Hepatocyte (in vitro differentiated cells): ENCODE measurements around the gene EPHA8. TPM values are rescaled to one million over a fixed set of nuclear protein-coding genes. Genes with fewer than 3 reads are reported as not detected.

Experiments
- DNase-seq: peaks from one replicate; pipeline ENCODE4 v3.0.0-alpha.2; 2016; ENCODE audit warnings: low spot score
- H2AFZ ChIP-seq: fragments of 200-600 bp; sonication (generic); 2 replicates; pipeline ENCODE4 v1.6.0; 2016; ENCODE audit warnings: antibody characterized with exemption, mild to moderate bottlenecking
- H3K27ac ChIP-seq: fragments of 200-600 bp; sonication (generic); 2 replicates; pipeline ENCODE4 v1.5.1; 2016; ENCODE audit warnings: mild to moderate bottlenecking
- H3K27me3 ChIP-seq: fragments of 200-600 bp; sonication (generic); 2 replicates; pipeline ENCODE4 v1.6.1; 2016
- H3K36me3 ChIP-seq: fragments of 200-600 bp; sonication (generic); replicated peaks from 2 replicates; pipeline ENCODE4 v1.5.1; 2016; ENCODE audit warnings: low read depth; ENCODE audit not compliant: insufficient read depth
- H3K4me1 ChIP-seq: fragments of 200-600 bp; sonication (generic); 2 replicates; pipeline ENCODE4 v1.5.1; 2016; ENCODE audit warnings: mild to moderate bottlenecking, moderate library complexity; ENCODE audit not compliant: insufficient read depth
- H3K4me2 ChIP-seq: fragments of 200-600 bp; sonication (generic); 2 replicates; pipeline ENCODE4 v1.6.0; 2016
- H3K4me3 ChIP-seq: fragments of 200-600 bp; sonication (generic); 2 replicates; pipeline ENCODE4 v1.5.1; 2016; ENCODE audit warnings: mild to moderate bottlenecking
- H3K79me2 ChIP-seq: fragments of 200-600 bp; sonication (generic); 2 replicates; pipeline ENCODE4 v1.6.0; 2017; ENCODE audit warnings: mild to moderate bottlenecking
- H3K9me2 ChIP-seq: fragments of 200-600 bp; sonication (generic); replicated peaks from 2 replicates; pipeline ENCODE4 v1.6.0; 2017; ENCODE audit warnings: mild to moderate bottlenecking; ENCODE audit not compliant: insufficient read depth
- H3K9me3 ChIP-seq: fragments of 200-600 bp; sonication (generic); 2 replicates; pipeline ENCODE4 v1.5.1; 2016; ENCODE audit warnings: low read depth, mild to moderate bottlenecking
- H4K20me1 ChIP-seq: fragments of 200-600 bp; sonication (generic); 2 replicates; pipeline ENCODE4 v1.6.0; 2016; ENCODE audit warnings: mild to moderate bottlenecking; ENCODE audit not compliant: insufficient read depth, poor library complexity, severe bottlenecking
- CTCF ChIP-seq: fragments of 200-600 bp; sonication (generic); IDR thresholded peaks from 2 replicates; pipeline ENCODE4 v1.5.1; 2016; ENCODE audit warnings: antibody characterized with exemption, mild to moderate bottlenecking; ENCODE audit not compliant: poor library complexity
- EZH2 ChIP-seq: fragments of 200-600 bp; sonication (generic); IDR thresholded peaks from 2 replicates; pipeline ENCODE4 v1.6.1; 2016; ENCODE audit warnings: antibody characterized with exemption, mild to moderate bottlenecking, borderline replicate concordance
- EZH2phosphoT487 ChIP-seq: fragments of 200-600 bp; sonication (generic); IDR thresholded peaks from one replicate; pipeline ENCODE4 v1.6.1; 2018; ENCODE audit warnings: antibody characterized with exemption, mild to moderate bottlenecking, low read depth, moderate library complexity; ENCODE audit not compliant: unreplicated experiment, severe bottlenecking
- WGBS: methylation state at CpG from one replicate; pipeline ENCODE4 v1.1.6; 2016; ENCODE audit warnings: low lambda C conversion rate; ENCODE audit errors: missing lambda C conversion rate; 5-methylcytosine and 5-hydroxymethylcytosine counted together
- polyA plus RNA-seq: library from polyadenylated mRNA; unstranded; fragments of >200 nt; fragmentation: Nextera tagmentation; extraction: Ambion mirVana; gene quantifications from 2 replicates; pipeline ENCODE4 v1.2.1, GENCODE V29; 2016
- total RNA-seq: library from RNA; depleted of rRNA; stranded (reverse); fragments of >200 nt; gene quantifications from 2 replicates; pipeline ENCODE4 v1.2.3, GENCODE V29; 2014

EPHA8 gene
- total and polyA plus RNA-seq, 2 experiments from 2014 or later: not detected

DNA sequence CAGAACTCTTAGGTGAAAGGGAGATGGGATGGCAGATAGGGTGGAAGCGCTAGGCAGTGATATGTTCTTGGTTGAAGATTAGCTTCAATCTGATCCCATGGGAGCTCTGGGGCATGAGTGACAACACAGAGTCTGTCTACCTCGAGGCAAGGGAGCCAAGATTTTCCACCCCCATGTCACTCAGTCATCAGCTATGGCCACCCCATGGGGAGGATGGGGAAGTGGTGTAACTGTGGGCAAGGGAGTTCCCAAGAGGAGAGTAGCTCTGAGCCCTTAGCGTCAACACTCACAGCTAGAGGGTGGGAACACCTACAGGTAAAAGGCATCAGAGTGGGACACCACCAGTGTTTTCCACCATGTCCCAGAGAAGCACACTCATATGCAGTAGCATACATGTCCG is 42.9 kb downstream of the EPHA8 start:
- H3K79me2 ChIP-seq: no peaks in the 10 kb centered on the region
- H3K4me1 ChIP-seq: no peaks in the 10 kb centered on the region
- no peak overlapping the region for H3K4me2 ChIP-seq
- H3K27ac ChIP-seq: no peak overlapping the region
- no peak overlapping the region for H2AFZ ChIP-seq
- H3K4me3 ChIP-seq: no peak overlapping the region
- H4K20me1 ChIP-seq: no peaks in the 10 kb centered on the region
- TF ChIP-seq CTCF (no peak), EZH2phosphoT487 (no peak), EZH2 (no peak)
- WGBS: 61% methylated on average over 4 of the region's 4 CpGs
- H3K9me3 ChIP-seq: no peaks in the 10 kb centered on the region
- no peaks in the 10 kb centered on the region for H3K36me3 ChIP-seq
- H3K9me2 ChIP-seq: no peaks in the 10 kb centered on the region
- peaks cover 63% of the 10 kb centered on the region for H3K27me3 ChIP-seq
- no peak for DNase-seq

DNA sequence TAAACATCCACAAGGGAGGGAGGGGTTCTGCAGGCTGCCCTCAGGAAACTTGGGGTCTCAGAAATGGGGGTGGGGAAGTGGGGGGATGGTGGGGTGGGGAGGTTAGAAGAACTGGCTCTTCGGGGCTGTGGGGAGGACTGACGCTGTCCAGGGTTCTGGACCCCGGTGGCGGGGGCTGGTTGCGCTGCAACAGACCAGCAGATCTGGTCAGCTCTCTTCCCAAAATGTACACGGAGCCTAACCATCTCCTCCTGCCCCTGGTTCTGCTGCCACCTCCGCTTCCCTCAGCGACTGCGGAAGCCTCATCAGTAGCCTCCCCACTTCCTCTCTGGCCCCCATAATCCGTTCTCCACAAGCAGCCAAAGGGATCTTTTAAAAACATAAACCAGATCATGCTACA is 43.9 kb downstream of the EPHA8 start:
- Histone ChIP-seq H2AFZ (no peak overlapping the region), H3K27me3 (peaks cover 63% of the 10 kb centered on the region), H3K4me1 (no peaks in the 10 kb centered on the region), H3K79me2 (no peaks in the 10 kb centered on the region), H3K27ac (no peak overlapping the region), H3K9me3 (no peaks in the 10 kb centered on the region), H3K36me3 (no peaks in the 10 kb centered on the region), H3K4me3 (no peak overlapping the region), H3K9me2 (no peaks in the 10 kb centered on the region), H3K4me2 (no peak overlapping the region), H4K20me1 (no peaks in the 10 kb centered on the region)
- 17% methylated on average over 10 of the region's 10 CpGs for WGBS
- DNase-seq: no peak
- TF ChIP-seq EZH2phosphoT487 (no peak), EZH2 (no peak), CTCF (no peak)

- DNase-seq: no peak
- no peaks in the 10 kb centered on the region for H3K9me3 ChIP-seq
- H3K4me3 ChIP-seq: no peak overlapping the region
- no peaks in the 10 kb centered on the region for H3K9me2 ChIP-seq
- H3K36me3 ChIP-seq: no peaks in the 10 kb centered on the region
- no peaks in the 10 kb centered on the region for H3K79me2 ChIP-seq
- H3K27ac ChIP-seq: no peak overlapping the region
- no peaks in the 10 kb centered on the region for H3K4me1 ChIP-seq
- TF ChIP-seq CTCF: no peak
- TF ChIP-seq EZH2phosphoT487: no peak
- no peak for TF ChIP-seq EZH2
- H4K20me1 ChIP-seq: no peaks in the 10 kb centered on the region
- peaks cover 69% of the 10 kb centered on the region for H3K27me3 ChIP-seq
- no peak overlapping the region for H2AFZ ChIP-seq
- H3K4me2 ChIP-seq: no peak overlapping the region
- 70% methylated on average over 2 of the region's 3 CpGs for WGBS
These were observed 45.1 kb downstream of the EPHA8 start for GRCh38 chr1:22608361-22608760.

DNA sequence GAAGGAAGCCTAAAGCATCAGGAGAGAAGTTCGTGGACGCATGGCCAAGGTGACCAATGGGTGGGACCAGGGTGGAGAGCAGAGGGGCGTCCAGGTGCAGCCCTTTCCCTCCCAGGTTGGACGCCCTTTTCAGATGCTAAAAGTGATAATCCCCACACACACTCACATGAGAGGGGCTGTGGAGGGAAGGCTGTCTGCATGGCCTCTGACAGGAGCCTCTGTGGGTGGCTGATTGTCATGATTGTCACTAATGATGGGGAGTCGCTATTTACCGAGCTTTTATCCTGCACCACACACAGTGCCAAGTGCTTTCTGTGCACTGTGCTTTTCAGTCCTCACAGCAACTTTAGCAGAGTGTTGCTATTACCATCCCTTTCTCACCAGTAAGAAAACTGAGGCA is 46.0 kb downstream of the EPHA8 start:
- no peaks in the 10 kb centered on the region for H3K9me2 ChIP-seq
- no peak for TF ChIP-seq EZH2
- TF ChIP-seq CTCF: no peak
- TF ChIP-seq EZH2phosphoT487: no peak
- H3K27ac ChIP-seq: no peak overlapping the region
- no peaks in the 10 kb centered on the region for H3K4me1 ChIP-seq
- no peak for DNase-seq
- peaks cover 60% of the 10 kb centered on the region for H3K27me3 ChIP-seq
- H2AFZ ChIP-seq: no peak overlapping the region
- no peak overlapping the region for H3K4me3 ChIP-seq
- H4K20me1 ChIP-seq: no peaks in the 10 kb centered on the region
- H3K9me3 ChIP-seq: no peaks in the 10 kb centered on the region
- WGBS: 36% methylated on average over 6 of the region's 6 CpGs
- H3K79me2 ChIP-seq: no peaks in the 10 kb centered on the region
- no peak overlapping the region for H3K4me2 ChIP-seq
- H3K36me3 ChIP-seq: no peaks in the 10 kb centered on the region
